Epithelial cell of esophagus (primary cell): ENCODE results near the gene CCDC192.

Experiments used
- DNase-seq: peaks from one replicate; pipeline ENCODE4 v3.0.0; 2010; ENCODE audit warnings: low read depth
- H3K4me3 ChIP-seq: 2 replicates; pipeline ENCODE4 v1.5.1; 2011; ENCODE audit warnings: mild to moderate bottlenecking, low read length, control low read depth
- TF ChIP-seq, protein P1 (sequence below): IDR thresholded peaks from 2 replicates; pipeline ENCODE4 v1.5.1; 2011; ENCODE audit warnings: low read depth, mild to moderate bottlenecking, low read length, control low read depth, inconsistent platforms; ENCODE audit not compliant: insufficient read depth; ENCODE audit errors: missing control alignments

Gene CCDC192

DNA sequence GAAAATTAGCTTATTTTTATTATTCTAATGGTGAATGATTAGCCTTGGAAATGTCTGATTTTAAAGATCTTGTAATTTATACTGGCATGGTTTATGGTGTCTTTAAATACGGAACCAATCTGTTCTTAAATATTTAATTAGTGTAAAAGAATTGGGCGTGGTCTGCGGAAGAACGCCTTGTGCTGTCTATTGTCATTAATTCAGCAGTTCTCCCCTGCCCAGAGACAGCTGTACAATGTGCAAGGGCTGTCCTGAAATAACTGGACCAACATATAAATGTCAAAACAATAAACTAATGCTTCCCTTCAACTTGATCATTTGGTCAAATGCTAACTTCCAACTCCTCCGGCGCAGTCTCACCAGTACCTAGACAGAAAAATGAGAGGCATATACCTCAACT lies 124.3 kb downstream of the CCDC192 start:
- TF ChIP-seq, protein P1, sequence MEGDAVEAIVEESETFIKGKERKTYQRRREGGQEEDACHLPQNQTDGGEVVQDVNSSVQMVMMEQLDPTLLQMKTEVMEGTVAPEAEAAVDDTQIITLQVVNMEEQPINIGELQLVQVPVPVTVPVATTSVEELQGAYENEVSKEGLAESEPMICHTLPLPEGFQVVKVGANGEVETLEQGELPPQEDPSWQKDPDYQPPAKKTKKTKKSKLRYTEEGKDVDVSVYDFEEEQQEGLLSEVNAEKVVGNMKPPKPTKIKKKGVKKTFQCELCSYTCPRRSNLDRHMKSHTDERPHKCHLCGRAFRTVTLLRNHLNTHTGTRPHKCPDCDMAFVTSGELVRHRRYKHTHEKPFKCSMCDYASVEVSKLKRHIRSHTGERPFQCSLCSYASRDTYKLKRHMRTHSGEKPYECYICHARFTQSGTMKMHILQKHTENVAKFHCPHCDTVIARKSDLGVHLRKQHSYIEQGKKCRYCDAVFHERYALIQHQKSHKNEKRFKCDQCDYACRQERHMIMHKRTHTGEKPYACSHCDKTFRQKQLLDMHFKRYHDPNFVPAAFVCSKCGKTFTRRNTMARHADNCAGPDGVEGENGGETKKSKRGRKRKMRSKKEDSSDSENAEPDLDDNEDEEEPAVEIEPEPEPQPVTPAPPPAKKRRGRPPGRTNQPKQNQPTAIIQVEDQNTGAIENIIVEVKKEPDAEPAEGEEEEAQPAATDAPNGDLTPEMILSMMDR = no peak
- H3K4me3 ChIP-seq = no peak overlapping the region
- no peak for DNase-seq

DNA sequence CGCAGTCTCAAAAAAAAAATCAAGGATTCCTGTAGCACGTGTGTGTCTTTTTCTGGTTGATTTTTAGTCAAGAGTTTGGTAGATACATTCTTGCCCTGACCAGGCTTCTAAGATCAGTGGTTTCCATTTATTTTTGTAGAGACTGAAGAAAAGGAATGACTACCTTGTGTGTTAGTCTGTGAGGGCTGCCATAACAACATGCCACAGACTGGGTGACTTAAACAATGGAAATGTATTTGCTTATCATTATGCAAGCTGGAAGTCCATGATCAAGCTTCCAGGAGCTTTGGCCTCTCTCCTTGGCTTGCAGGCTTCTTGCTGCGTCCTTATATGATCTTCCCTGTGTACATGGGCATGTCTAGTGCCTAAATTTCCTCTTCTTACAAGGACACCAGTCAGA lies 127.0 kb downstream of the CCDC192 start:
- TF ChIP-seq, protein P1 = no peak
- H3K4me3 ChIP-seq = no peak overlapping the region
- no peak for DNase-seq

DNA sequence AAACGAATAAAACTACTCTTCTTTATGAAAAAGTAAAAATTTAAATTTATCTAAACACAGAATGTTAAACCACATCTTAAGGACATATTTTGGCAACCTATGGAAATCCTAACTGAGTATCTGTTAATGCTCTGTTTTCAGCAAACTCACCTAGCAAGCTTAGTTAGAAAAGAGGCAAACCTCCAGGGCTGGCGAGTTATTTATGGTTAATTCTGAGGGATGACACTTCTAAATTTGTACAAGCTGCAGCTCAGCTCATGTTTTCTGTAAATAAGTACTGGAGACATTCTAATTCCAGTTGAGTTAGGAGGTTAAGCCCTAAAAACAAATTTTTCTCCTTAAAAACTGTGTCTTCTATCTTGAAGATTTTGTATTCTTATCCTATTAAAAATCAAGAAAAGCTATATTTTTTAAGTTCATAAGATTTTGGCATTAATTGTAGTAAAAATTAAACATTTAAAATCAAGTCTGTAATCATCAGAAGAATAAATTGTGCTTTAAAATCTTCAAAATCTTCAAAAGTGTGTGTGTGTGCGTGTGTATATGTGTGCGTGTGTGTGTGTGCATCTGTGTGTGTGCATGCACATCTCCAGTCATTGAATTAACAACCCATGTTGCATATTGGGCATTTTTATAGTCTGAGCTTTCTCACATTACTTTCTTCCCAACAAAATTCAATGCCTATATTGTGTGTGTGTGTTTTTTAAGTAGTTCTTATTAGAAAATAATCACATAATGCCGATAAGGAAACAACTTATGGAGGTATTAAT lies 127.8 kb downstream of the CCDC192 start:
- no peak overlapping the region for H3K4me3 ChIP-seq
- TF ChIP-seq, protein P1 = no peak
- DNase-seq = no peak

DNA sequence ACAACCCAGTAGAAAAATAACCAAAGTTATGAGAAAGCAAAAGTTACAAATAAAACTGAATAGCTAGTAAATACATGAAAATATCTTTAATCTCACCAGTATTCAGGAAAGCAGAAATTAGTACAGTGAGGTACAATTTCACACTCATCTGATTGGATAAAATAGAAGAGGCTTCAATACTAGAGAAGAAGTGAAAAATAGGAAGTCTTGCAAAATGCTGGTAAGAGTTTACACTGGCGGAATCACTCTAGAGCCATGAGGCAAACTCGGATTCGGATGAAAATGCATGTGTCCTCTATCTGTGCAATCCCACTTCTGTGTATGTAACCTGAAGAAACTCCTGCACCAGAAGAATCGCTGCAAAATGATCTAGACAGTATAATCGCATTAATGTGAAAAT lies 128.9 kb downstream of the CCDC192 start:
- TF ChIP-seq, protein P1 = no peak
- DNase-seq = no peak
- H3K4me3 ChIP-seq = no peak overlapping the region

DNA sequence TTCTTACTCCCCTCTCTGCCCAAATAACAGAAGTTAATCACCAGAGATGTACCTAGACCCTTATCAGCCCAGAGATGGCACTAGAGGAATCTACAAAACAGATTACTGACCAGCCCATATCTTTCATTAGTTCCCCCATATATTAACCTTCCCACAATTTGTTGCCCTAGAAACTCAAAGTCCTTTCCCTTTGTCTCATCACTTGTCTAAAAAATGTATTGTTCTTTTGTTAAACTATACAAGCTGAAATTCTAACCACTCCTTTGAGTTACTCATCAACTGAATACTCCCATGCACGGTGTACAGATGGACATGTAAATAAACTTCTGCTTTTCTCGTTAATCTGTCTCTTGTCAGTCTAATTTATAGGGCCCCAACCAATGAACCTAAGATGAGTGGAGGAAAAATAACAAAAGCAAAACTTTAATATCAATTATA lies 130.9 kb downstream of the CCDC192 start:
- H3K4me3 ChIP-seq = no peak overlapping the region
- TF ChIP-seq, protein P1 = no peak
- peak; percentile 22 for DNase-seq

DNA sequence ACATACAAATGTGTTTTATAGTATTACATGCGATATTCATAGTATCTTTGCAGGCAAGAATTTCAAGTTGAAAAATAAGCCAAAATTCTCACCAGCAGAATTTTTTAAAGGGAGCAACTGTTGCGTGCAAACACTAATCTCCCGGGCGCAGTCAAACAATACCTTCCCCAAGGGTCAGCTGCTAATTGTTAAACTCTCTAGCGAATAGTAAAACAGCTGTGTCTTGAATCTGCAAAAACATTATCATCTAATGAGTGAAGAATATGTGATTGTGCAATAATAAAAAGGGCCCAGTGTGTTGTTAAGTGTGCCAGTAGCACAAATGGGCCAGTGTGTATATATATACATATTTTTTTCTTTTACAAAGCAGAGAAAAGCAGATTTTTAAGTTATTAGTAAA lies 131.4 kb downstream of the CCDC192 start:
- no peak for DNase-seq
- H3K4me3 ChIP-seq = no peak overlapping the region
- TF ChIP-seq, protein P1 = no peak

DNA sequence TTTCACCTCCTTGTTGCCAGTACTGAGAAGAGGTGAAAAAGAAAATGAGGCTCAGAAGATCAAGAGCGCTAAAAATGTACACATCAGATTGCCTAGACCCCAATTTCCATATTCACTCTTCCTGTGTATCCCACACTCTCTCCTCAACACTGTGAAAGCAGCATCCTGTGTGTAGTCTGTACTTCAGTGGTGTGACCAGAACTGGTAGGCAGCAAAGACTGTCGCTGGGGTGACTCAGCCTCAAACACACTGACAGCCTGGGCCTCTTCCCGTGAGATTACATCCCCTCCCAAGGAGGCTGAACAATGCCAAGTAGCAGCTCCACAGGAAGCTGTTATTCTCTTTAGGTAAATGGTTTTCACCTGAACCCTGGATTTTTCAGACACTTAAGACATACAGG lies 135.5 kb downstream of the CCDC192 start:
- DNase-seq = peak; percentile 63
- H3K4me3 ChIP-seq = no peak overlapping the region
- TF ChIP-seq, protein P1 = no peak
